ENCODE data around the gene DIAPH1. TPM values are rescaled to one million over a fixed set of nuclear protein-coding genes. Genes with fewer than 3 reads are reported as not detected.

The DIAPH1 gene
- total RNA-seq, 4 donors from 2014 or later, result 35.2 to 62.3 (median 53.4) TPM

DNA sequence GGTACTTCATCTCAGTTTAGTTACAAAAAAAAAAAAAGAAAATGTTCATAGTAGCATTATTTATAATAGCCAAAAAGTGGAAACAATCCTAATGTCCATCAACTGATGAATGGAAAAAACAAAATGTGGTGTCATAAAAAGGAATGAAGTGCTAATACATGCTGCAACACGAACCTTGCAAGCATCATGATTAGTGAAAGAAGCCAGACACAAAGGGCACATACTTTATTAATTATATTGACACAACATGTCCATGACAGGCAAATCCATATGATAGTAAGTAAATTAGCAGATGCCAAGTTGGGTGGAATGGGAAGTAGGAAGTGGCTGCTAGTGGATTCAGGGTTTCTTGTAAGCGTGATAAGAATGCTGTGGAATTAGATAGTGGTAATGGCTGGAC, 75.7 kb downstream of the DIAPH1 start:
- no peak for ATAC-seq
- H3K36me3 ChIP-seq, result peaks cover 0 to 42% of the 10 kb centered on the region in 2 donors
- 90 to 92% methylated on average over 2 of the region's 2 CpGs for WGBS, 2 donors (ENCODE audit: low coverage in 1 of 2)
- H3K27me3 ChIP-seq, result no peaks in the 10 kb centered on the region
- H3K4me1 ChIP-seq, result no peaks in the 10 kb centered on the region
- H3K4me3 ChIP-seq, result no peak overlapping the region
- TF ChIP-seq POLR2A (IDR thresholded peaks at IDR 0.05) (no peak), EP300 (IDR thresholded peaks at IDR 0.05) (no peak), POLR2AphosphoS5 (IDR thresholded peaks at IDR 0.05) (no peak)
- TF ChIP-seq, protein P1, sequence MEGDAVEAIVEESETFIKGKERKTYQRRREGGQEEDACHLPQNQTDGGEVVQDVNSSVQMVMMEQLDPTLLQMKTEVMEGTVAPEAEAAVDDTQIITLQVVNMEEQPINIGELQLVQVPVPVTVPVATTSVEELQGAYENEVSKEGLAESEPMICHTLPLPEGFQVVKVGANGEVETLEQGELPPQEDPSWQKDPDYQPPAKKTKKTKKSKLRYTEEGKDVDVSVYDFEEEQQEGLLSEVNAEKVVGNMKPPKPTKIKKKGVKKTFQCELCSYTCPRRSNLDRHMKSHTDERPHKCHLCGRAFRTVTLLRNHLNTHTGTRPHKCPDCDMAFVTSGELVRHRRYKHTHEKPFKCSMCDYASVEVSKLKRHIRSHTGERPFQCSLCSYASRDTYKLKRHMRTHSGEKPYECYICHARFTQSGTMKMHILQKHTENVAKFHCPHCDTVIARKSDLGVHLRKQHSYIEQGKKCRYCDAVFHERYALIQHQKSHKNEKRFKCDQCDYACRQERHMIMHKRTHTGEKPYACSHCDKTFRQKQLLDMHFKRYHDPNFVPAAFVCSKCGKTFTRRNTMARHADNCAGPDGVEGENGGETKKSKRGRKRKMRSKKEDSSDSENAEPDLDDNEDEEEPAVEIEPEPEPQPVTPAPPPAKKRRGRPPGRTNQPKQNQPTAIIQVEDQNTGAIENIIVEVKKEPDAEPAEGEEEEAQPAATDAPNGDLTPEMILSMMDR (IDR thresholded peaks at IDR 0.05), result no peak
- H3K27ac ChIP-seq, result no peak overlapping the region
- peaks cover 0 to 23% (median 0%) of the 10 kb centered on the region in 3 donors for H3K9me3 ChIP-seq

DNA sequence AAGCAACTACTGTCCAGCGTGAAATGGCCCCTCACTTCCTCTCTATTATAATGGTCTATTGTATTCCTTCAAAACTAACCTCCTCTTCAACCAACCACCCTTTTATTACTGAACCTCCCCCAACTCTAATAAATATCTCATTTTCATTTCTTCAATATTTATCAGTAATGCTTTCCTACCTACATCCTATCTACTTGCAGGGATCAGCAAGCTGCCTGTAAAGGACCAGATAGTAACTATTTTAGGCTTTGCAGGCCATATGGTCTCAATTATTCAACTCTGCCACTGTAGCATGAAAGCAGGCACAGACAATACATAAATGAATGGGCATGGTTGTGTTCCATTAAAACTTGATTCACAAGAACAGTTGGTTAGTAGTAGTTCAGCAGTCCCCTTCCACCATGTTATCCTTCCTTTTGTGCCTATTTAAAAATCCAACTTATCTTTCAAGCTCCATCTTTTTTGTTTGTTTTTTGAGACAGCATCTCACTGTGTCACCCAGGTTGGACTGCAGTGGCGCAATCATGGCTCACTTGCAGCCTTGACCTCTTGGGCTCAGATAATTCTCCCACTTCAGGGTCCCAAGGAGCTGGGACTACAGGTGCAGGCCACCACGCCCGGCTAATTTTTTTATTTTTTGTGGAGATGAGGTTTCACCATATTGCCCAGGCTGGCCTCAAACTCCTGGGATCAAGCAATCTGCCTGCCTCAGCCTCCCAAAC, 84.1 kb downstream of the DIAPH1 start:
- Histone ChIP-seq H3K36me3 (peaks cover 0 to 14% of the 10 kb centered on the region in 2 donors), H3K27ac (no peak overlapping the region), H3K9me3 (no peaks in the 10 kb centered on the region), H3K4me3 (no peak overlapping the region), H3K4me1 (peaks cover 0 to 7% (median 4%) of the 10 kb centered on the region in 3 donors), H3K27me3 (no peaks in the 10 kb centered on the region)
- no peak for TF ChIP-seq POLR2A (IDR thresholded peaks at IDR 0.05)
- TF ChIP-seq, protein P1 (IDR thresholded peaks at IDR 0.05), result no peak
- no peak for TF ChIP-seq EP300 (IDR thresholded peaks at IDR 0.05)
- no peak for TF ChIP-seq POLR2AphosphoS5 (IDR thresholded peaks at IDR 0.05)
- no peak for ATAC-seq
- 56 to 95% methylated on average over 1 to 2 of the region's 4 CpGs for WGBS, 2 donors (ENCODE audit: low coverage in 1 of 2)

DNA sequence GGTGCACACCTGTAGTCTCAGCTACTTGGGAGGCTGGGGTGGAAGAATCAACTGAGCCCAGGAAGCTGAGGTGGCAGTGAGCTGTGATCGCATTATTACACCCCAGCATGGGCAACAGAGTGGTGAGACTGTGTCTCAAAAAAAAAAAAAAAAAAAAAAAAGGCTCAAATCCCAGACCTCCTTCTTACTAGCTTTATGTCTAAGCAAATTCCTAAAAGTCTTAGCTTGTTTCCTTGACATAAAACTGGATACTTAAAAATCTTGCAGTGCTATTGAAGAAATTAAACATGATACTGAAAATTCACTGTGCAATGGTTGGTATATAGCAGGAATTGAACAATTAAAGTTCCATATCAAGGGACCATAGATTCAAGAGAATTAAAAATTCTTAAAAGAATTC, 84.9 kb downstream of the DIAPH1 start:
- TF ChIP-seq POLR2A (IDR thresholded peaks at IDR 0.05) (no peak), EP300 (IDR thresholded peaks at IDR 0.05) (no peak), POLR2AphosphoS5 (IDR thresholded peaks at IDR 0.05) (no peak)
- TF ChIP-seq, protein P1 (IDR thresholded peaks at IDR 0.05), result no peak
- Histone ChIP-seq H3K27ac (no peak overlapping the region), H3K4me3 (no peak overlapping the region), H3K27me3 (no peaks in the 10 kb centered on the region), H3K36me3 (peaks cover 0 to 22% of the 10 kb centered on the region in 2 donors), H3K9me3 (no peaks in the 10 kb centered on the region), H3K4me1 (peaks cover 2 to 15% (median 11%) of the 10 kb centered on the region in 3 donors)
- ATAC-seq, result no peak
- 100% methylated on average over 1 of the region's 1 CpG; no CpG with 5 or more reads in 1 of the 2 donors for WGBS, 2 donors (ENCODE audit: low coverage in 1 of 2)

DNA sequence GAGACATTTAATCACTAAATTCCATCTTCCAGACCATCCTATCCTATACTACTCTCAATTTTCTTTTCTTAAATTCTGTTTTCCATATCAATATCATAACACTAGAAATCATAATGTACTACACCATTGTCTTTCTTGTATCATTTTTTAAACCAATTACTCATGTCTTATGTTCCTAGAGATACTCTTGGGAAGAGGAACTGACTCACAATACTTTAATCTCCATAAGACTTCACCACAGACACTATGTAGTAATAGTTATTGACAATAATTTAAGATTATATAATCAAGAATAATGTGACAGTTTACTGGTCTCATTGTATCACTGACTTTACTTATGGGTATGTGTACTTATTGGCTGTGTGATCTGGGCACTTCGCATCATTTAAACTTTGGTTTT, 86.1 kb downstream of the DIAPH1 start:
- Histone ChIP-seq H3K9me3 (no peaks in the 10 kb centered on the region), H3K4me1 (peaks cover 2 to 27% (median 14%) of the 10 kb centered on the region in 3 donors), H3K36me3 (peaks cover 0 to 31% of the 10 kb centered on the region in 2 donors), H3K4me3 (no peak overlapping the region), H3K27ac (no peak overlapping the region), H3K27me3 (no peaks in the 10 kb centered on the region)
- 100% methylated on average over 1 of the region's 1 CpG for WGBS, 2 donors (ENCODE audit: low coverage in 1 of 2)
- ATAC-seq, result no peak
- TF ChIP-seq POLR2A (IDR thresholded peaks at IDR 0.05) (no peak), EP300 (IDR thresholded peaks at IDR 0.05) (no peak), POLR2AphosphoS5 (IDR thresholded peaks at IDR 0.05) (no peak)
- TF ChIP-seq, protein P1 (IDR thresholded peaks at IDR 0.05), result no peak

DNA sequence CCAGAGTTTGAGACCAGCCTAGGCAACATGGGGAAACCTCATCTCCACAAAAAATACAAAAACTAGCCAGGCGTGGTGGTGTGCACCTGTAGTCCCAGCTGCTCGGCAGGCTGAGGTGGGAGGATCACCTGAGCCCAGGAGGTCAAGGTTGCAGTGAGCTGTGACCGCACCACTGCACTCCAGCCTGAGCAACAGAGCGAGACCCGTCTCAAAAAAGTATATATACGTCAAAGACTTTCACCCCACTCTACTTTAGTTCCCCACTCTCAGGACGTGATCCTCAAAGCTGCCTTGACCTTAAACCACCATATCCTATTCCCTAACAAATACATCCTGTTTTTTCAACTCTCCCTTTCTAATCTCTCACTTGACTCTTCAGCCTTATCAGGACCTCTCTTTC, 88.9 kb downstream of the DIAPH1 start:
- peak overlapping the region; percentile 75 to 84 (median 79) for H3K27ac ChIP-seq
- TF ChIP-seq EP300 (IDR thresholded peaks at IDR 0.05), result no peak
- TF ChIP-seq, protein P1 (IDR thresholded peaks at IDR 0.05), result no peak
- no peak for TF ChIP-seq POLR2AphosphoS5 (IDR thresholded peaks at IDR 0.05)
- TF ChIP-seq POLR2A (IDR thresholded peaks at IDR 0.05), result no peak
- H3K36me3 ChIP-seq, result peaks cover 0 to 52% of the 10 kb centered on the region in 2 donors
- H3K27me3 ChIP-seq, result no peaks in the 10 kb centered on the region
- 94 to 99% methylated on average over 4 to 7 of the region's 7 CpGs for WGBS, 2 donors (ENCODE audit: low coverage in 1 of 2)
- ATAC-seq, result no peak
- no peaks in the 10 kb centered on the region for H3K9me3 ChIP-seq
- H3K4me3 ChIP-seq, result no peak overlapping the region
- peaks cover 2 to 50% (median 17%) of the 10 kb centered on the region in 3 donors for H3K4me1 ChIP-seq

All from gastroesophageal sphincter (tissue), 4 donors.